ENCODE measurements around the gene MYO1D. TPM values are rescaled to one million over a fixed set of nuclear protein-coding genes. Genes with fewer than 3 reads are reported as not detected.

Gene MYO1D
- total RNA-seq, 2 donors from 2014 or later: 21.4 to 48.3 TPM

DNA sequence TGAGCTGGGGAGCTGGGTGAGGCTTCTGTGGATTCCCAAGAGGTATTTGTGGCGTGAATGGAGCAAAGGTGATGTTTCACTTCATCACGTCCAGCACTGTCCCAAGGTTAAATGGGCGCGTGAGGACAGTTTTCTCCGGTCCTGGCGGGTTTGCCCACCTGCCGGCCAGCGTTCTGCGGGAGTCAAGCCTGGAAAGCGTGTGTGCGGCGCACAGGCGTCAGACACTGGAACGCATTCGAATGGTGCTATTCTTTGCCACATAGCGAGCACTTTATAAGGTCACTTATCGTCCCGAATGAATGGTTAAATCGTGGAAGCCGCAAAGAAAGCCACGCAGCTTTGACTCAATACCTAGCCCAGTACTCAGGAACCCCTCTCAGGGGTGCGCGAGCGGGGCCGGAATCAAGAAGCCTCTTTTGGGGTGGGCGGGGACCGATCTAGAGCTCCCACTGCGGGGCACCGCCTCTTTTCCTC, 433.1 kb downstream of the MYO1D start:
- peak overlapping the region; percentile 23 to 87 for H3K4me3 ChIP-seq
- intact Hi-C loops (cut with DNase I): no loop called here
- no peak for TF ChIP-seq POLR2A (IDR thresholded peaks at IDR 0.05)
- TF ChIP-seq, protein P1, sequence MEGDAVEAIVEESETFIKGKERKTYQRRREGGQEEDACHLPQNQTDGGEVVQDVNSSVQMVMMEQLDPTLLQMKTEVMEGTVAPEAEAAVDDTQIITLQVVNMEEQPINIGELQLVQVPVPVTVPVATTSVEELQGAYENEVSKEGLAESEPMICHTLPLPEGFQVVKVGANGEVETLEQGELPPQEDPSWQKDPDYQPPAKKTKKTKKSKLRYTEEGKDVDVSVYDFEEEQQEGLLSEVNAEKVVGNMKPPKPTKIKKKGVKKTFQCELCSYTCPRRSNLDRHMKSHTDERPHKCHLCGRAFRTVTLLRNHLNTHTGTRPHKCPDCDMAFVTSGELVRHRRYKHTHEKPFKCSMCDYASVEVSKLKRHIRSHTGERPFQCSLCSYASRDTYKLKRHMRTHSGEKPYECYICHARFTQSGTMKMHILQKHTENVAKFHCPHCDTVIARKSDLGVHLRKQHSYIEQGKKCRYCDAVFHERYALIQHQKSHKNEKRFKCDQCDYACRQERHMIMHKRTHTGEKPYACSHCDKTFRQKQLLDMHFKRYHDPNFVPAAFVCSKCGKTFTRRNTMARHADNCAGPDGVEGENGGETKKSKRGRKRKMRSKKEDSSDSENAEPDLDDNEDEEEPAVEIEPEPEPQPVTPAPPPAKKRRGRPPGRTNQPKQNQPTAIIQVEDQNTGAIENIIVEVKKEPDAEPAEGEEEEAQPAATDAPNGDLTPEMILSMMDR (IDR thresholded peaks at IDR 0.05): no peak
- WGBS, 2 donors: 6 to 7% methylated on average over 24 to 29 of the region's 29 CpGs
- H3K36me3 ChIP-seq (replicated peaks in 1 of 2; ENCODE audit: insufficient read depth in 1 of 2, low read depth in 2 of 2): peaks cover 0 to 4% of the 10 kb centered on the region in 2 donors
- no peaks in the 10 kb centered on the region for H3K27me3 ChIP-seq
- DNase-seq: no peak
- no peaks in the 10 kb centered on the region for H3K9me3 ChIP-seq
- peaks cover 16% of the 10 kb centered on the region for H3K4me1 ChIP-seq
- peak overlapping the region in 1 of 4 donors; percentile 75 for H3K27ac ChIP-seq
- ATAC-seq: peak; percentile 7

Small RNA genes within 50 kb of the gene (small RNA-seq; reads per million reads assigned to genes)
- not detected for gene RF00019

Other genes with a start within 250 kb of the MYO1D start
- 10 to 100 TPM; 88.2 to 99.2 TPM for gene TMEM98, start 51.0 kb upstream of the MYO1D start, total RNA-seq
- 1 to 10 TPM in 1 of 2 donors, not detected in 1; 2.6 TPM for gene SPACA3, start 114.7 kb upstream of the MYO1D start, total RNA-seq

All from body of pancreas (tissue), 4 donors.